Measurements from ENCODE around the gene CHRNB2.

Gene CHRNB2

GRCh38 chr1:154558720-154559465 lies 8.7 kb upstream of the CHRNB2 start:
- Mint-ChIP-seq H3K4me3 (peak overlapping the region; percentile 94), H3K27ac (peak overlapping the region; percentile 92), H3K9me3 (no peaks in the 10 kb centered on the region), H3K27me3 (peaks cover 3% of the 10 kb centered on the region), H3K4me1 (ENCODE audit: low read depth) (peaks cover 28% of the 10 kb centered on the region), H3K36me3 (ENCODE audit: low read depth) (peaks cover 39% of the 10 kb centered on the region)
- intact Hi-C loops (cut with micrococcal nuclease): loop anchor here (2.0 kb wide), 2 partner anchors 320 to 378 kb away; partner anchors contain the start of gene PMVK

- Mint-ChIP-seq H3K36me3 (ENCODE audit: low read depth) (peaks cover 32% of the 10 kb centered on the region), H3K9me3 (no peaks in the 10 kb centered on the region), H3K27me3 (peaks cover 3% of the 10 kb centered on the region), H3K4me3 (peak overlapping the region; percentile 94), H3K4me1 (ENCODE audit: low read depth) (peaks cover 28% of the 10 kb centered on the region), H3K27ac (peak overlapping the region; percentile 92)
- intact Hi-C loops (cut with micrococcal nuclease): loop anchor here (2.0 kb wide), 2 partner anchors 319 to 377 kb away; partner anchors contain the start of gene PMVK
Observed at GRCh38 chr1:154559466-154560044, 8.0 kb upstream of the CHRNB2 start.

GRCh38 chr1:154565876-154566275 lies 1.7 kb upstream of the CHRNB2 start:
- intact Hi-C loops (cut with micrococcal nuclease): no loop called here
- no peaks in the 10 kb centered on the region for H3K36me3 Mint-ChIP-seq (ENCODE audit: low read depth)
- H3K4me3 Mint-ChIP-seq: no peak overlapping the region
- no peak overlapping the region for H3K27ac Mint-ChIP-seq
- H3K27me3 Mint-ChIP-seq: peaks cover 48% of the 10 kb centered on the region
- peaks cover 12% of the 10 kb centered on the region for H3K4me1 Mint-ChIP-seq (ENCODE audit: low read depth)
- no peaks in the 10 kb centered on the region for H3K9me3 Mint-ChIP-seq

- no peak overlapping the region for H3K4me3 Mint-ChIP-seq
Observed at GRCh38 chr1:154568157-154568815, 708 bp downstream of the CHRNB2 start.

GRCh38 chr1:154571244-154571963 lies 3.8 kb downstream of the CHRNB2 start:
- peaks cover 39% of the 10 kb centered on the region for H3K27me3 Mint-ChIP-seq
- no peaks in the 10 kb centered on the region for H3K36me3 Mint-ChIP-seq (ENCODE audit: low read depth)
- no peaks in the 10 kb centered on the region for H3K9me3 Mint-ChIP-seq
- H3K4me3 Mint-ChIP-seq: no peak overlapping the region
- intact Hi-C loops (cut with micrococcal nuclease): no loop called here
- peaks cover 12% of the 10 kb centered on the region for H3K4me1 Mint-ChIP-seq (ENCODE audit: low read depth)
- no peak overlapping the region for H3K27ac Mint-ChIP-seq

More at GRCh38 chr1:154568157-154568815, 708 bp downstream of the CHRNB2 start:
- intact Hi-C loops (cut with micrococcal nuclease): no loop called here
- H3K27ac Mint-ChIP-seq: no peak overlapping the region
- peaks cover 49% of the 10 kb centered on the region for H3K27me3 Mint-ChIP-seq
- H3K4me1 Mint-ChIP-seq (ENCODE audit: low read depth): peaks cover 12% of the 10 kb centered on the region
- no peaks in the 10 kb centered on the region for H3K36me3 Mint-ChIP-seq (ENCODE audit: low read depth)
- H3K9me3 Mint-ChIP-seq: no peaks in the 10 kb centered on the region

- no peaks in the 10 kb centered on the region for H3K36me3 Mint-ChIP-seq (ENCODE audit: low read depth)
- H3K27me3 Mint-ChIP-seq: peaks cover 34% of the 10 kb centered on the region
- H3K9me3 Mint-ChIP-seq: no peaks in the 10 kb centered on the region
- H3K27ac Mint-ChIP-seq: no peak overlapping the region
- intact Hi-C loops (cut with micrococcal nuclease): no loop called here
- peaks cover 12% of the 10 kb centered on the region for H3K4me1 Mint-ChIP-seq (ENCODE audit: low read depth)
- H3K4me3 Mint-ChIP-seq: no peak overlapping the region
Observed at GRCh38 chr1:154571964-154572288, 4.3 kb downstream of the CHRNB2 start.

GRCh38 chr1:154572468-154573167 lies 5.0 kb downstream of the CHRNB2 start:
- intact Hi-C loops (cut with micrococcal nuclease): no loop called here
- Mint-ChIP-seq H3K9me3 (no peaks in the 10 kb centered on the region), H3K27ac (no peak overlapping the region), H3K36me3 (ENCODE audit: low read depth) (no peaks in the 10 kb centered on the region), H3K4me1 (ENCODE audit: low read depth) (peaks cover 8% of the 10 kb centered on the region), H3K4me3 (no peak overlapping the region), H3K27me3 (peaks cover 27% of the 10 kb centered on the region)

- intact Hi-C loops (cut with micrococcal nuclease): no loop called here
- peaks cover 22% of the 10 kb centered on the region for H3K27me3 Mint-ChIP-seq
- H3K27ac Mint-ChIP-seq: no peak overlapping the region
- peaks cover 2% of the 10 kb centered on the region for H3K4me1 Mint-ChIP-seq (ENCODE audit: low read depth)
- H3K9me3 Mint-ChIP-seq: no peaks in the 10 kb centered on the region
- no peak overlapping the region for H3K4me3 Mint-ChIP-seq
- H3K36me3 Mint-ChIP-seq (ENCODE audit: low read depth): peaks cover 1% of the 10 kb centered on the region
Observed at GRCh38 chr1:154573168-154573510, 5.6 kb downstream of the CHRNB2 start.

- peaks cover 17% of the 10 kb centered on the region for H3K36me3 Mint-ChIP-seq (ENCODE audit: low read depth)
- intact Hi-C loops (cut with micrococcal nuclease): no loop called here
- H3K27ac Mint-ChIP-seq: no peak overlapping the region
- no peak overlapping the region for H3K4me3 Mint-ChIP-seq
- H3K27me3 Mint-ChIP-seq: peaks cover 10% of the 10 kb centered on the region
- H3K9me3 Mint-ChIP-seq: no peaks in the 10 kb centered on the region
- H3K4me1 Mint-ChIP-seq (ENCODE audit: low read depth): no peaks in the 10 kb centered on the region
Observed at GRCh38 chr1:154574716-154575115, 7.1 kb downstream of the CHRNB2 start.

- intact Hi-C loops (cut with micrococcal nuclease): no loop called here
- H3K27ac Mint-ChIP-seq: no peak overlapping the region
Observed at GRCh38 chr1:154575147-154575927, 7.8 kb downstream of the CHRNB2 start.

GRCh38 chr1:154575951-154576566 lies 8.5 kb downstream of the CHRNB2 start:
- Mint-ChIP-seq H3K4me3 (no peak overlapping the region), H3K4me1 (ENCODE audit: low read depth) (no peaks in the 10 kb centered on the region), H3K36me3 (ENCODE audit: low read depth) (peaks cover 30% of the 10 kb centered on the region), H3K27me3 (peaks cover 7% of the 10 kb centered on the region), H3K9me3 (no peaks in the 10 kb centered on the region), H3K27ac (no peak overlapping the region)
- intact Hi-C loops (cut with micrococcal nuclease): no loop called here

More at GRCh38 chr1:154575147-154575927, 7.8 kb downstream of the CHRNB2 start:
- Mint-ChIP-seq H3K27me3 (peaks cover 9% of the 10 kb centered on the region), H3K4me3 (no peak overlapping the region), H3K36me3 (ENCODE audit: low read depth) (peaks cover 23% of the 10 kb centered on the region), H3K9me3 (no peaks in the 10 kb centered on the region), H3K4me1 (ENCODE audit: low read depth) (no peaks in the 10 kb centered on the region)

GRCh38 chr1:154577346-154578057 lies 9.9 kb downstream of the CHRNB2 start:
- no peaks in the 10 kb centered on the region for H3K9me3 Mint-ChIP-seq
- peaks cover 3% of the 10 kb centered on the region for H3K27me3 Mint-ChIP-seq
- intact Hi-C loops (cut with micrococcal nuclease): no loop called here
- no peak overlapping the region for H3K4me3 Mint-ChIP-seq
- H3K27ac Mint-ChIP-seq: no peak overlapping the region
- H3K4me1 Mint-ChIP-seq (ENCODE audit: low read depth): no peaks in the 10 kb centered on the region
- peaks cover 45% of the 10 kb centered on the region for H3K36me3 Mint-ChIP-seq (ENCODE audit: low read depth)

All from dendritic cell treated with granulocyte-macrophage colony-stimulating factor and Interleukin-4, amounts not matched to agents 40 ng/mL and 50 ng/mL, for 4 days (primary cell).